SU-DHL-6 (cell line): ENCODE data around the gene DTX3.

Experiments
- H2AFZ ChIP-seq: fragments of 200-600 bp; sonication (generic); 2 replicates; pipeline ENCODE4 v1.6.1; 2014; ENCODE audit warnings: low read depth, mild to moderate bottlenecking, moderate library complexity, mixed read lengths, antibody characterized with exemption, low read length; ENCODE audit not compliant: severe bottlenecking
- H3F3A ChIP-seq: fragments of 200-600 bp; shearing (Covaris generic); 2 replicates; pipeline ENCODE4 v1.6.0; 2016; ENCODE audit warnings: antibody characterized with exemption, mild to moderate bottlenecking; ENCODE audit not compliant: insufficient read depth
- H3K27ac ChIP-seq: fragments of 200-600 bp; sonication (generic); 2 replicates; pipeline ENCODE4 v1.5.1; 2016; ENCODE audit warnings: low read depth, mild to moderate bottlenecking, low read length, moderate library complexity, mixed read lengths
- H3K27me3 ChIP-seq: fragments of 200-600 bp; sonication (generic), shearing (Covaris generic); 2 replicates; pipeline ENCODE4 v1.6.0; 2014; ENCODE audit warnings: mild to moderate bottlenecking, low read length
- H3K36me3 ChIP-seq: fragments of 200-600 bp; sonication (generic); 2 replicates; pipeline ENCODE4 v1.6.1; 2014; ENCODE audit warnings: mild to moderate bottlenecking, low read length, mixed read lengths
- H3K4me2 ChIP-seq: fragments of 300-600, 200-600 bp; shearing (Covaris generic), sonication (generic); 2 replicates; pipeline ENCODE4 v1.6.0; 2014; ENCODE audit warnings: low read length, low read depth, mild to moderate bottlenecking; ENCODE audit not compliant: poor library complexity, severe bottlenecking
- H3K4me3 ChIP-seq: fragments of 200-600 bp; sonication (generic); 2 replicates; pipeline ENCODE4 v1.5.1; 2014; ENCODE audit warnings: antibody characterized with exemption, low read length, mild to moderate bottlenecking, mixed read lengths; ENCODE audit not compliant: insufficient read depth, poor library complexity, severe bottlenecking
- H3K79me2 ChIP-seq: fragments of 200-600 bp; sonication (generic); 2 replicates; pipeline ENCODE4 v1.6.1; 2014; ENCODE audit warnings: mild to moderate bottlenecking, low read length, moderate library complexity; ENCODE audit not compliant: insufficient read depth
- H3K9ac ChIP-seq: fragments of 200-600 bp; sonication (generic); 2 replicates; pipeline ENCODE4 v1.7.0; 2014; ENCODE audit warnings: mild to moderate bottlenecking, low read length
- H3K9me2 ChIP-seq: fragments of 200-600 bp; sonication (generic); replicated peaks from 2 replicates; pipeline ENCODE4 v1.6.1; 2014; ENCODE audit warnings: low read length; ENCODE audit not compliant: insufficient read depth
- H3K9me3 ChIP-seq: fragments of 200-600 bp; sonication (generic); 2 replicates; pipeline ENCODE4 v1.6.1; 2014; ENCODE audit warnings: low read length, mixed read lengths; ENCODE audit not compliant: insufficient read depth
- H4K20me1 ChIP-seq: fragments of 200-600 bp; sonication (generic); 2 replicates; pipeline ENCODE4 v1.6.1; 2014; ENCODE audit warnings: low read depth, mild to moderate bottlenecking, antibody characterized with exemption, low read length, moderate library complexity, mixed read lengths
- CTCF ChIP-seq: fragments of 200-600 bp; sonication (generic); IDR thresholded peaks from one replicate; pipeline ENCODE4 v1.5.1; 2017; ENCODE audit warnings: antibody characterized with exemption, mild to moderate bottlenecking, low read length, moderate library complexity; ENCODE audit not compliant: insufficient read depth, poor library complexity, severe bottlenecking
- EZH2phosphoT487 ChIP-seq: fragments of 200-600 bp; sonication (generic), shearing (Covaris generic); conservative IDR thresholded peaks from 2 replicates; pipeline ENCODE4 v1.6.1; 2018; ENCODE audit warnings: mild to moderate bottlenecking, antibody characterized with exemption, low read length, moderate library complexity, mixed read lengths

The DTX3 gene

GRCh38 chr12:57606821-57607220, 2.2 kb downstream of the DTX3 start:
- Histone ChIP-seq H3K36me3 (no peaks in the 10 kb centered on the region), H3K9ac (no peak overlapping the region), H2AFZ (no peak overlapping the region), H3K4me3 (no peak overlapping the region), H3F3A (0 out of 2 replicates have a peak, but pooled peaks cover 6% of the 10 kb centered on the region), H3K9me3 (no peaks in the 10 kb centered on the region), H3K27ac (no peak overlapping the region), H3K79me2 (no peaks in the 10 kb centered on the region), H4K20me1 (no peaks in the 10 kb centered on the region), H3K27me3 (no peaks in the 10 kb centered on the region), H3K4me2 (no peak overlapping the region), H3K9me2 (no peaks in the 10 kb centered on the region)
- TF ChIP-seq EZH2phosphoT487 (no peak), CTCF (no peak)

DNA sequence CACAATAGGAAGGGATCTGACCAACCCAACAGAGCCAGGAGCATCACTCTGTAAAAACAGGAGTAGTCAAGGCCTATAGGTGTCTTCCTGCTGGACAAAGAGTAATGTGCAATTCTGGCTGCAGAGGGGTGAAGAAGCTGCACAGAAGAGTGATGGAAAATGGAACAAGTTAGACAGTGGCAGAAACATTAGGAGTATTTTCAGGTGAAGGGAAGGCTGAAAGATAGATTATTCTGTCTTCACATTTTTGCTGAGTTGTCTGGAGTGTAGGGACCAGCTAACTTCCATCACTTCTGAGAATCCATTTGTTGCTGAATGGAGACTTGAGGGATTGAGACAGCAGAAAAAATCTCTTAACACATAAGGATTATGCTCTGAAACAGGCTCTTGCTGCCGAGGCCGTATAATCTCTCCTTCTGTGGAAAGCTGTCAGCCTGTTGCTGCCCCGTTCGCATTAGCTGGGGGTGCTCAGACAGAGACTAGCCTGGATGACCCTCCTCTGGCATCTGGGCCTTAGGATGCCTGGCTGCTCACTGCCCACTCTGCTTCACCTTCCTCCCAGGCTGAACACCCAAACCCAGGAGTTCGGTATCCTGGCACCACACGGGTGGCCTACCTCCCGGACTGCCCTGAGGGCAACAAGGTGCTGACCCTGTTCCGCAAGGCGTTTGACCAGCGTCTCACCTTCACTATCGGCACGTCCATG, 3.5 kb downstream of the DTX3 start:
- Histone ChIP-seq H2AFZ (no peak overlapping the region), H3K4me3 (no peak overlapping the region), H3F3A (0 out of 2 replicates have a peak, but pooled peaks cover 2% of the 10 kb centered on the region), H3K4me2 (no peak overlapping the region), H3K9me3 (no peaks in the 10 kb centered on the region), H3K79me2 (no peaks in the 10 kb centered on the region), H3K9me2 (no peaks in the 10 kb centered on the region), H3K27ac (no peak overlapping the region), H4K20me1 (no peaks in the 10 kb centered on the region), H3K9ac (no peak overlapping the region), H3K36me3 (no peaks in the 10 kb centered on the region), H3K27me3 (no peaks in the 10 kb centered on the region)
- TF ChIP-seq EZH2phosphoT487 (no peak), CTCF (no peak)

GRCh38 chr12:57609101-57609780, 4.6 kb downstream of the DTX3 start:
- no peak for TF ChIP-seq CTCF
- no peak for TF ChIP-seq EZH2phosphoT487
- no peaks in the 10 kb centered on the region for H3K27me3 ChIP-seq
- no peaks in the 10 kb centered on the region for H3K79me2 ChIP-seq
- H3K27ac ChIP-seq = no peak overlapping the region
- no peaks in the 10 kb centered on the region for H3K9me2 ChIP-seq
- no peak overlapping the region for H3K4me2 ChIP-seq
- H4K20me1 ChIP-seq = no peaks in the 10 kb centered on the region
- H3F3A ChIP-seq = no peaks in the 10 kb centered on the region
- H3K9me3 ChIP-seq = no peaks in the 10 kb centered on the region
- H3K36me3 ChIP-seq = no peaks in the 10 kb centered on the region
- no peak overlapping the region for H3K4me3 ChIP-seq
- H2AFZ ChIP-seq = no peak overlapping the region
- no peak overlapping the region for H3K9ac ChIP-seq
